ENCODE data around the gene SH2D3C. TPM values are rescaled to one million over a fixed set of nuclear protein-coding genes. Genes with fewer than 3 reads are reported as not detected.

Gene SH2D3C
- total RNA-seq, 2 donors from 2014 or later = 23.9 to 29.1 TPM

DNA sequence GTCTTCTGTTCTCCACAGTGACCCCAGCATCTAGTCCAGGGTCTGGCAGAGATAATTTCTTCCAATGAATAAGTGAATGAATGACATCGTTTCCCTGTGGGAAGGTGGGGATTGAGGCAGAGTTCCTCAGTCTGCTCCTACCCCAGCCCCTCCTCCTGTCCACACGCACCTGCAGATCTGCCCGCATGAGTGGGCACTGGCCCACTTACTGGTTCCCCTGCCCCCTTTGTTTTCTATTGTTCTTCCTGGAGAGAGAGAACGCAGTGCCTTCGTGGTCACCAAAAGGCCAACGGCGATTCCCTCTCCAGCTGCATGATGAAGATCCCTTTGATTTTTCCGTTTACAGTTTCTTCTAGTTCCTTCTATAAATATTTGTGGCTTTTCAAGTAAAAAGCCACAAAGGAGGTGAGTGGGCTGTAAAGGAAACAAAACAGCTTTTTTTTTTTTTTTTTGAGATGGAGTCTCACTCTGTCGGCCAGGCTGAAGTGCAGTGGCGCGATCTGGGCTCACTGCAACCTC, 18.4 kb upstream of the SH2D3C start:
- H3K27me3 Mint-ChIP-seq = no peaks in the 10 kb centered on the region
- H3K27ac Mint-ChIP-seq = peak overlapping the region; percentile 38 to 90
- no peak for DNase-seq (ENCODE audit: low spot score)
- H3K36me3 Mint-ChIP-seq = no peaks in the 10 kb centered on the region
- H3K9me3 Mint-ChIP-seq = no peaks in the 10 kb centered on the region
- H3K4me3 Mint-ChIP-seq = peak overlapping the region; percentile 56
- peak; percentile 31 to 38 for ATAC-seq
- peaks cover 14 to 24% of the 10 kb centered on the region in 2 donors for H3K4me1 Mint-ChIP-seq (ENCODE audit: low read depth in 2 of 2)

DNA sequence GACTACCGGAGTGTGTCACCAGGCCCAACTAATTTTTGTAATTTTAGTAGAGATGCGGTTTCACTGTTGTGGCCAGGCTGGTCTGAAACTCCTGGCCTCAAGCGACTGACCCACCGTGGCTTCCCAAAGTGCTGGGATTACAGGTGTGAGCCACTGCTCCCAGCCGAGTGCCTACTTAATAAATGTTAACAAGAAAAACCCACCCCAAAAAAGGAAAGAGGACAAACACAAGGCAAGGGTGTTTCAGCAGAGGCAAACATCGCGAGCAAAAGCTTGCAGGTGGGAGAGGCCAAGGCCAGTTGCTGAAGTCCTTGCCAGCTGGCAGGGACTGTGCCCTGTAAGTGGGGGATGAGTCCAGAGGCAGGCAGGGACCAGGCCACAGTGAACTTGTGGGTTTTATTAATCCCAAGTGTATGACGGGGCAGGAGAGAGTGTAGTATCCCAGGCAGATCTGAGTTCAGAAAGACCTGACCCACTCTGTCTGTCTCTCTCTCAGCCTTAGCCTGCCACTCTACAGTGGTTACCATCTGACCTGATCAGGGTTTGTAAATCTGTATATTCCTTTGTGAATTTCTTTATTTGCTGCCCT, 17.9 kb upstream of the SH2D3C start:
- H3K27me3 Mint-ChIP-seq = no peaks in the 10 kb centered on the region
- H3K4me3 Mint-ChIP-seq = peak overlapping the region; percentile 56
- DNase-seq (ENCODE audit: low spot score) = no peak
- H3K9me3 Mint-ChIP-seq = no peaks in the 10 kb centered on the region
- H3K4me1 Mint-ChIP-seq (ENCODE audit: low read depth in 2 of 2) = peaks cover 14 to 24% of the 10 kb centered on the region in 2 donors
- peak; percentile 43 to 67 for ATAC-seq
- no peaks in the 10 kb centered on the region for H3K36me3 Mint-ChIP-seq
- peak overlapping the region; percentile 38 to 90 for H3K27ac Mint-ChIP-seq

DNA sequence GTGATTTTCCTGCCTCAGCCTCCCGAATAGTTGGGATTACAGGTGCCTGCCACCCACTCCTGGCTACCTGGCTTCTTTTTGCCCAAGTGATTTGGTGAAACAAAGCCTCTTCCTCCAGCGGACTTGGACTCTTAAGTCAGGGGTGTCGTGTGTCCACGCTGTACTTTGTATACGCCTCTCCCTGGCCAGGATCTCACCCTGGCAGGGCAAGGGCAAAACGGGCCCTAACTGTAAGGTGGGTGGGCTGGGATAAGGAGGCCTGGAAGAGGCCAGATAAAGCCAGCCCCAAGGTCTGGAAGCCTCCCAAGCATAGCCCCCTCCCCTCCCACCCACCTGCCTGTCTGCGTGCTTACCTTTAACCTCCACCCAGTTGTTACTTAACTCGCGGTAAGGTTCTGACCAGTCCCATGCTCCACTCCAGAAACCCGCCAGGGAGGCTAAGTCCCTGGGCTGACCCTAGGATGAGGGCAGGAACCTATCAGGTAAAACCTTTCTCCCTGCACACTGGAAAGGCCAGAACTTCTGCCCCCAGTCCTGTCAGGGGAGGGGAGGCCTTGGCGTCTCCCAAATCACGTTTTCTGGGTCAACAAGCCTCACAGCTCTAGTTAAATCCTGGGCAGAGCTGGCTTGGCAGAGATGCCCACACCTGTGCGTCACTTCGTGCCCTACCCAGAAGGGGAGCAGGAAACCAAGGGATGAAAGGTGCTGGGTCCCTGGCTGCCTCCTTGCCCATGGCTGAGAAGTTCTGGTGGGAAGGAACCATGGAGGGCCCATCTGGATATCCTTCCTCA, 15.7 kb upstream of the SH2D3C start:
- H3K27me3 Mint-ChIP-seq = no peaks in the 10 kb centered on the region
- no peak for DNase-seq (ENCODE audit: low spot score)
- H3K9me3 Mint-ChIP-seq = no peaks in the 10 kb centered on the region
- no peak overlapping the region for H3K4me3 Mint-ChIP-seq
- peaks cover 23 to 30% of the 10 kb centered on the region in 2 donors for H3K4me1 Mint-ChIP-seq (ENCODE audit: low read depth in 2 of 2)
- peak in 1 of 2 donors; percentile 6 for ATAC-seq
- H3K27ac Mint-ChIP-seq = no peak overlapping the region
- peaks cover 5% of the 10 kb centered on the region for H3K36me3 Mint-ChIP-seq

DNA sequence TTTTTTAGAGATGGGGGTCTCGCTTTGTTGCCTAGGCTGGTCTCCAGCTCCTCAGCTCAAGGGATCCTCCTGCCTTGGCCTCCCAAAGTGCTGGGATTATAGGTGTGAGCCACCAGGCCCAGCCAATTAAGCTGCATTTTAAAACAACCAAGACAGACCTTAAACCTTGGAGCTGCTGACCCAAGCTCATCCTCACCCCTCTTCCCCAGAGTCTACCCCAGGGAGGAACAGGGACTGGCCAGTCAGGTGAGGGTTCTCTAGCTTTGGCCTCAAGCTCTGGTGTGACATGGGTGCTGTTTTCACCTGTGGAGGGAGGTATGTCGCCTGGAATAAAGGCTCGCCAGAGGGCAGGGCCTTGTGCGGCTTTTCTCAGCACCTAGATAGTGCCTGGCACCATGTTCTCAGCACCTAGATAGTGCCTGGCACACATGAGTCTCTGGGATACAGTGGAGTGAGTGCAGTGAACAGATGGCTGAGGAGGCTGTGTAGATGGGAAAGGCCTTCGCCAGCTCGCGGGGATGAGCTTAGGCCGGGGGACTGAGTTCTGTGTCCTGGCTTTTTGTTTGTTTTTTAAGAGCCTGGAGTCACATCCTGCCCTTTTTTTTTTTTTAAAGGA, 14.7 kb upstream of the SH2D3C start:
- no peak overlapping the region for H3K4me3 Mint-ChIP-seq
- peaks cover 5% of the 10 kb centered on the region for H3K36me3 Mint-ChIP-seq
- H3K27ac Mint-ChIP-seq = no peak overlapping the region
- peaks cover 24 to 36% of the 10 kb centered on the region in 2 donors for H3K4me1 Mint-ChIP-seq (ENCODE audit: low read depth in 2 of 2)
- H3K27me3 Mint-ChIP-seq = no peaks in the 10 kb centered on the region
- H3K9me3 Mint-ChIP-seq = no peaks in the 10 kb centered on the region
- DNase-seq (ENCODE audit: low spot score) (no peak), ATAC-seq (no peak)

DNA sequence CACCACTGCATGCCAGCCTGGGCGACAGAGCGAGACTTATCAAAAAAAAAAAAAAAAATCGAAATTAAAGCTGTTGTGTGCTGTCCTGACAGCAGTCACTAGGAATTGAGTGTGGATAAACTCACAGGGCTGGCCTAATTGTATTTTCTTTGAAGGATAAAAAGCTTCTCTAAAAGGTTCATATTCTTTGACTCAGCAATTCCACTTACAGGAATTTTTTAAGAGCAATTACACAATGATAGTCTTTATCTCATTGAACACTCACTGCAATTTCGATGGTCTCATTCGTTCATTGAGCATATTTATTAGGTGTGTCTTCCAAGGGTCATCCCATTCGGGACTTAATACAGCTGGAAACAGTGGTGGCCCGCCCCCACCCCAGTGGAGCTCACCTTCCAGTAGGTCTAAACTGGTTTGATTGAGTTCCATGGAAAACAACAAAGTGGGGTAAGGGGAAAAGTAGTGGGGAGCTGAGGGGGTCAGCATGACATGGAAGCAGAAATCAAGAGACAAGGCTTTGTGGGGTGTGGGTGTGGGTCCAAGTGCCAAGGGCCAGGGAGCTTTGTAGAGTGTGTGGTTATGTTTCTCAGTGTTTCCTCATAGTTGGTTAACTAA, 14.1 kb upstream of the SH2D3C start:
- ATAC-seq (no peak), DNase-seq (ENCODE audit: low spot score) (no peak)
- Mint-ChIP-seq H3K4me1 (ENCODE audit: low read depth in 2 of 2) (peaks cover 29 to 37% of the 10 kb centered on the region in 2 donors), H3K36me3 (peaks cover 9% of the 10 kb centered on the region), H3K4me3 (no peak overlapping the region), H3K9me3 (no peaks in the 10 kb centered on the region), H3K27ac (no peak overlapping the region), H3K27me3 (no peaks in the 10 kb centered on the region)

DNA sequence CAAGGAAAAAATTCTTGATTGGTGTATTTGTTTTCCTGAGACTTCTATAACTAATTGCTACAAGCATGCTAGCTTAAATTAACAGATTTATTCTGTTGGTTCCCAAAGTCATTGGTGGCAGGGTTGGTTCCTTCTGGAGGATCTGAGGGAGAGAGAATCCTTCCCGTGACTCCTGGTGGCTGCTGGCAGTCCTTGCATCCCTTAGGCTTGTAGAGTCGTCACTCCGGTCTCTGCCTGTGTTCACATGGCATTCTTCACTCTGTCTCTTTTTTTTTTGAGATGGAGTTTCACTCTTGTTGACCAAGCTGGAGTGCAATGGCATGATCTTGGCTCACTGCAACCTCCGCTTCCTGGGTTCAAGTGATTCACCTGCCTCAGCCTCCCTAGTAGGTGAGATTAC, 12.6 kb upstream of the SH2D3C start:
- Mint-ChIP-seq H3K36me3 (peaks cover 13% of the 10 kb centered on the region), H3K27me3 (no peaks in the 10 kb centered on the region), H3K4me3 (no peak overlapping the region), H3K27ac (no peak overlapping the region), H3K4me1 (ENCODE audit: low read depth in 2 of 2) (peaks cover 29 to 35% of the 10 kb centered on the region in 2 donors), H3K9me3 (no peaks in the 10 kb centered on the region)
- no peak for ATAC-seq
- no peak for DNase-seq (ENCODE audit: low spot score)

DNA sequence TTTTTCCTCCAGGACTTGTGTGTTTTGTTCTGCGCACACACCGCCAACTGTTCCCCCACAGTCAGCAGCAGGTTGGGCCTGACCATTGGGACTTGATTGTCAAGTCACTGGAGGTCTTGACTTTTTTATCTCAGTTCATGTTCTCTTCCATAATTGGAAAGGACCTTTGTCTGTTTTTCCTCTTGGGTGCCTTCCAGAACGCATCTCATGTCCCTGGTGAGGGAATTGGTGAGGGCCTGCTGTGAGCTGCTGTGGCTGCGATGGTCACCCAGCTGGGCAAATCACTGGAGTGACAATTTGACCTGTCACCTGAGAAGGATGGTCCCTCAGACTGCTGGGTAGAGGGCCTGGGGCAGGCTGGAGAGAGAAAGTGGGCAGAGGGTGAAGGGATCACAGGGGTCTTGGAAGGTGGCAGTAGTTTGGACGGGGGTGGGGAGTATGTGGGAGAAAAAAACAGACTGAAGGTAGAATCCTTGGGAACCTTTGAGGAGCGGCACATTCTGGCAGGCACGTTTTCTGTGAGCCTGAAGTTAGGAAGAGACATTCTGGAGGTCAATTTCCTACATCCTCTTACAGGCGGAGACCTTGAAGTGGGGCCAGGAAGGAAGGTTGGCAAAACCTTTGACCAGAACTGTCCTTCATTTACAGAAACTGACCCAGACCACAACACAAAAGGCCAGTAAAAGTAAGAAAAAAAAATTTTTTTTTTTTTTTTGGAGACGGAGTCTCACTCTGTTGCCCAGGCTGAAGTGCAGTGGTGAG, 11.8 kb upstream of the SH2D3C start:
- ATAC-seq (no peak), DNase-seq (ENCODE audit: low spot score) (no peak)
- H3K36me3 Mint-ChIP-seq = peaks cover 13% of the 10 kb centered on the region
- H3K27ac Mint-ChIP-seq = peak overlapping the region in 1 of 2 donors; percentile 76
- H3K9me3 Mint-ChIP-seq = no peaks in the 10 kb centered on the region
- no peaks in the 10 kb centered on the region for H3K27me3 Mint-ChIP-seq
- H3K4me3 Mint-ChIP-seq = no peak overlapping the region
- H3K4me1 Mint-ChIP-seq (ENCODE audit: low read depth in 2 of 2) = peaks cover 26 to 32% of the 10 kb centered on the region in 2 donors

DNA sequence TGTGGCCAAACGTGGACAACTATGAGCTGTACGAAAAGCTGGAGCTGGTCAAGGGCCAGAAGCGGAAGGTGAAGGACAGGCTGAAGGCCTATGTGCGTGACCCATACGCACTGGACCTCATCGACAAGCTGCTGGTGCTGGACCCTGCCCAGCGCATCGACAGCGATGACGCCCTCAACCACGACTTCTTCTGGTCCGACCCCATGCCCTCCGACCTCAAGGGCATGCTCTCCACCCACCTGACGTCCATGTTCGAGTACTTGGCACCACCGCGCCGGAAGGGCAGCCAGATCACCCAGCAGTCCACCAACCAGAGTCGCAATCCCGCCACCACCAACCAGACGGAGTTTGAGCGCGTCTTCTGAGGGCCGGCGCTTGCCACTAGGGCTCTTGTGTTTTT, 10.7 kb upstream of the SH2D3C start:
- Mint-ChIP-seq H3K9me3 (no peaks in the 10 kb centered on the region), H3K27me3 (no peaks in the 10 kb centered on the region), H3K4me1 (ENCODE audit: low read depth in 2 of 2) (peaks cover 34 to 39% of the 10 kb centered on the region in 2 donors), H3K27ac (peak overlapping the region in 1 of 2 donors; percentile 41), H3K36me3 (peaks cover 13% of the 10 kb centered on the region), H3K4me3 (no peak overlapping the region)
- ATAC-seq (no peak), DNase-seq (ENCODE audit: low spot score) (no peak)

DNA sequence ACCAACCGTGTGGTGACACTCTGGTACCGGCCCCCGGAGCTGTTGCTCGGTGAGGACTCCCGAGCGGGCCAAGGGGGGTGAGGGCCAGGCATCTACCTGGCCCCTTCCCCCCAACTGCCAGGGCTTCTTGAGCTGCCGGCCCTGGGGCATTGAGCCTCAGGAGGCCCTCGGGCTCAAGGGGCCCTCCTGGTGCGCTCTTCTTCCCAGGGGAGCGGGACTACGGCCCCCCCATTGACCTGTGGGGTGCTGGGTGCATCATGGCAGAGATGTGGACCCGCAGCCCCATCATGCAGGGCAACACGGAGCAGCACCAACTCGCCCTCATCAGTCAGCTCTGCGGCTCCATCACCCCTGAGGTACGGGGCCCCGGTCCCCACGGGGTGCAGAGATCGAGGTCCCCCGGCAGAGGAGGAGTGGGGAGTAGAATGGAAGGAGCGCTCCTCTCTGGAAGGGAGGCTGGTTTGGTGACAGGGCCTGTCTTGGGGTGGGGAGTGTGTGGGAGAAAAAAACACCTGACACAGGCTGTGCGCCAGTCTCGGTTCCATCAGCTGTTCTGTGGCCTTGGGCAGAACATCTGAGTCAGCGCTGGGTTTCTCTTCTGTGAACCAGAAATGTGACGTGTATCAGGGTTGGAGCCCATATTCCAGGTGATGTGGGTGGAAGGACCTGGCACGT, 10.0 kb upstream of the SH2D3C start:
- peaks cover 13% of the 10 kb centered on the region for H3K36me3 Mint-ChIP-seq
- H3K4me3 Mint-ChIP-seq = no peak overlapping the region
- no peak for DNase-seq (ENCODE audit: low spot score)
- no peak for ATAC-seq
- H3K9me3 Mint-ChIP-seq = no peaks in the 10 kb centered on the region
- H3K4me1 Mint-ChIP-seq (ENCODE audit: low read depth in 2 of 2) = peaks cover 41 to 46% of the 10 kb centered on the region in 2 donors
- H3K27ac Mint-ChIP-seq = no peak overlapping the region
- H3K27me3 Mint-ChIP-seq = no peaks in the 10 kb centered on the region

DNA sequence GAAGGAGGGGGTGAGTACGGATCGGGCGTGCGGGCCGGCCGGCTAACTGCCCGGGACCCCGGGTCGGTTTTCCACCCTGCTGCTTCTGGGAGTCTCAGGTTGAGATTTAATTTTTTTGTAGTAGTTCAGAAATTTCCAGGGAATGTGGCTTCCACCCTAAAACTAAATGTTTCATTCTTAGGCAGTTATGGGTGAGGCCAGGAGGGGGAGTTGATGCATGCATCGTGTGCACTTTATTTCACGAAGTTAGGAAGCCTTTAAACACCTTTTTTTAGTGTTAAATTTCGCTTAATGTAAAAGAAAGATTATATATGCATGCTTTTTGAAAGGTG, 8.3 kb upstream of the SH2D3C start:
- ATAC-seq = no peak
- DNase-seq (ENCODE audit: low spot score) = no peak
- no peaks in the 10 kb centered on the region for H3K9me3 Mint-ChIP-seq
- H3K27me3 Mint-ChIP-seq = no peaks in the 10 kb centered on the region
- H3K4me1 Mint-ChIP-seq (ENCODE audit: low read depth in 2 of 2) = peaks cover 54 to 57% of the 10 kb centered on the region in 2 donors
- peaks cover 13% of the 10 kb centered on the region for H3K36me3 Mint-ChIP-seq
- peak overlapping the region; percentile 79 to 91 for H3K27ac Mint-ChIP-seq
- H3K4me3 Mint-ChIP-seq = peak overlapping the region; percentile 95

DNA sequence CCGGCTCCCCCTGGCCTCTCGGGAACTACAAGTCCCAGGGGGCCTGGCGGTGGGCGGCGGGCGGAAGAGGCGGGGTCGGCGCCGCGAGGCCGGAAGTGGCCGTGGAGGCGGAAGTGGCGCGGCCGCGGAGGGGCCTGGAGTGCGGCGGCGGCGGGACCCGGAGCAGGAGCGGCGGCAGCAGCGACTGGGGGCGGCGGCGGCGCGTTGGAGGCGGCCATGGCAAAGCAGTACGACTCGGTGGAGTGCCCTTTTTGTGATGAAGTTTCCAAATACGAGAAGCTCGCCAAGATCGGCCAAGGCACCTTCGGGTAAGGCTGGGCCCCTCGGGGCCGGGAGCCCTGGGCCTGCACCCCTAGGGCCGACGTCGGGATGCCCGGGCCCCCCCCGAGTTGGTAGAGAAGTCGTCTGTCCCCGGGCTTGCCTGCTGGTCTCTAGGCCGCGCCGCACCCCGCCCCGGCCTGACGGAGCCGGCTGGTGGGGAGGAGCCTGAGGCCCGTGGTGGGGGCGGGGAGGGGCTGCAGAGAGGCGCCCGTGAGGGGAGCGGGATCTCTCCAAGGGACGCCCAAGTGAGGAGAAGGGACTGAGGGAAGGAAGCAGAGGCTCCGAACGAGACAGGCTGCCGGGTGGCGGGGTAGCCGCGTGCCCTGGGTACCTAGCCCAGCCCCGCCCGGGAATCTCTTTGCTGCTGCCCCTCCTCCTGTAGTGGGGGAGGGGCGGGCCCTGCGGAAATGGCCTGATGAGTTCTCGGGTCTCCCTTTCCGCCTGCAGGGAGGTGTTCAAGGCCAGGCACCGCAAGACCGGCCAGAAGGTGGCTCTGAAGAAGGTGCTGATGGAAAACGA, 7.7 kb upstream of the SH2D3C start, which contains the start of gene CDK9:
Gene CDK9 (plus strand): TSS at position 102 of the 840 bp plus-strand sequence. CDS start 115 bp downstream, at position 217.
- Mint-ChIP-seq H3K27me3 (no peaks in the 10 kb centered on the region), H3K4me1 (ENCODE audit: low read depth in 2 of 2) (peaks cover 59 to 60% of the 10 kb centered on the region in 2 donors), H3K27ac (peak within 1 kb of the TSS; percentile 88 to 91), H3K36me3 (peaks cover 13% of the 10 kb centered on the region), H3K9me3 (no peaks in the 10 kb centered on the region), H3K4me3 (peak within 1 kb of the TSS; percentile 95)
- DNase-seq (ENCODE audit: low spot score) (peak; percentile 97), ATAC-seq (peak; percentile 80 to 87)
